Skeletal muscle satellite cell (primary cell): ENCODE measurements around the gene ATAD1.

Experiments
- H3K27me3 ChIP-seq: 2 replicates; pipeline ENCODE4 v1.7.0; 2013; ENCODE audit warnings: low read length; ENCODE audit not compliant: control insufficient read depth, insufficient read depth
- H3K36me3 ChIP-seq: 2 replicates; pipeline ENCODE4 v1.7.0; 2013; ENCODE audit warnings: mild to moderate bottlenecking, control low read depth, low read length; ENCODE audit not compliant: insufficient read depth
- H3K4me1 ChIP-seq: 2 replicates; pipeline ENCODE4 v1.7.0; 2013; ENCODE audit warnings: low read length; ENCODE audit not compliant: control insufficient read depth, insufficient read depth
- H3K4me2 ChIP-seq: 2 replicates; pipeline ENCODE4 v1.7.0; 2013; ENCODE audit warnings: mild to moderate bottlenecking, low read length
- H3K4me3 ChIP-seq: 2 replicates; pipeline ENCODE4 v1.7.0; 2013; ENCODE audit warnings: low read length
- H3K9ac ChIP-seq: 2 replicates; pipeline ENCODE4 v1.7.0; 2013; ENCODE audit warnings: mild to moderate bottlenecking, low read depth, low read length, moderate library complexity
- H3K9me3 ChIP-seq: replicated peaks from 2 replicates; pipeline ENCODE4 v1.7.0; 2013; ENCODE audit warnings: mild to moderate bottlenecking, control low read depth, low read length

The ATAD1 gene

DNA sequence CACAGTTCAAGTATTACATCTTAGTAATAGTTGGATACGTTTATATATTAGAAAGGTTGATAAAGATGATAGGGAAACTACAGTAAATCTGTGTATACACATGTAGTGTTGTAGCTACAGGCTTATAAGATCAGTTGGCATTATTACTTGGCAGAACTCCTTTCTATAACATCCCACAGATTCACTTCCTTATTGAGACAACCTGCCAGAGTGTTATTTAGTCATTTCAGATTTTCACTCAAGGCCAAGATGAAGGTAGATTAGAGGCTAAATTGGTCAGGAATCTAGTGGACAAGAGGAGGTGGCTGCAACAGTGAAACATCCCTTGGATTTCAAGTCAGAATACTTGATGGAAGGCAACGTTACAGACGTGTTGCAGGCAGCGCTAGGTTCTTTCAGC, 95.3 kb downstream of the ATAD1 start:
- peaks cover 6% of the 10 kb centered on the region for H3K36me3 ChIP-seq
- no peak overlapping the region for H3K4me3 ChIP-seq
- H3K4me1 ChIP-seq, result peaks cover 9% of the 10 kb centered on the region
- no peak overlapping the region for H3K9ac ChIP-seq
- H3K4me2 ChIP-seq, result no peak overlapping the region
- H3K9me3 ChIP-seq, result no peaks in the 10 kb centered on the region
- H3K27me3 ChIP-seq, result no peaks in the 10 kb centered on the region

GRCh38 chr10:87721781-87722180, 96.2 kb downstream of the ATAD1 start:
- Histone ChIP-seq H3K4me2 (no peak overlapping the region), H3K4me3 (no peak overlapping the region), H3K36me3 (peaks cover 6% of the 10 kb centered on the region), H3K9ac (no peak overlapping the region), H3K27me3 (no peaks in the 10 kb centered on the region), H3K9me3 (no peaks in the 10 kb centered on the region), H3K4me1 (peaks cover 9% of the 10 kb centered on the region)

GRCh38 chr10:87720665-87721064, 97.4 kb downstream of the ATAD1 start:
- Histone ChIP-seq H3K27me3 (no peaks in the 10 kb centered on the region), H3K4me1 (peaks cover 9% of the 10 kb centered on the region), H3K9me3 (no peaks in the 10 kb centered on the region), H3K9ac (no peak overlapping the region), H3K4me2 (no peak overlapping the region), H3K36me3 (peaks cover 9% of the 10 kb centered on the region), H3K4me3 (no peak overlapping the region)

GRCh38 chr10:87716348-87716670, 101.7 kb downstream of the ATAD1 start:
- Histone ChIP-seq H3K4me1 (no peaks in the 10 kb centered on the region), H3K9me3 (no peaks in the 10 kb centered on the region), H3K36me3 (peaks cover 36% of the 10 kb centered on the region), H3K4me3 (no peak overlapping the region), H3K27me3 (no peaks in the 10 kb centered on the region), H3K9ac (no peak overlapping the region), H3K4me2 (no peak overlapping the region)

- no peaks in the 10 kb centered on the region for H3K4me1 ChIP-seq
- peaks cover 40% of the 10 kb centered on the region for H3K36me3 ChIP-seq
- no peak overlapping the region for H3K4me2 ChIP-seq
- H3K9ac ChIP-seq, result no peak overlapping the region
- no peaks in the 10 kb centered on the region for H3K9me3 ChIP-seq
- H3K27me3 ChIP-seq, result no peaks in the 10 kb centered on the region
- H3K4me3 ChIP-seq, result no peak overlapping the region
Measured at GRCh38 chr10:87715552-87716347, 102.3 kb downstream of the ATAD1 start.

DNA sequence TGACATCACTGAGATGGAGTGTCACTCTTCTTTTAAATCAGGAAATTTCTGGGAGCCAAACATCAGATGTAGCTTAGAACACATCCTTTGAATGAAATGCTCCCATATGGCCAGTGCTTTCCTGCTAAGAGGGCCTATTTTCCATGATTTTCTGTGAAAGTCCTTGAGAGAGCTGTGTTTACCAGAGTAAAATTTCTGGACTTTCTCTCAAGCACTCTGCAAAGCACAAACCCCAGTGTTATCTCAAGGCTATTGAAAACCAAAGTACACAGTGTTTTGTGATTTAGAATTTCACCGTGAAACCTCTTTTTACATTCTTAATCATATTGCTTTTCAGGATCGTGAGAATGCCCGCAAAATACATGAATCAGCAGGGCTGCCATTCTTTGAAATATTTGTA, 104.3 kb downstream of the ATAD1 start:
- Histone ChIP-seq H3K27me3 (no peaks in the 10 kb centered on the region), H3K36me3 (peaks cover 49% of the 10 kb centered on the region), H3K9ac (no peak overlapping the region), H3K9me3 (no peaks in the 10 kb centered on the region), H3K4me1 (no peaks in the 10 kb centered on the region), H3K4me3 (no peak overlapping the region), H3K4me2 (no peak overlapping the region)

GRCh38 chr10:87712913-87713616, 105.0 kb downstream of the ATAD1 start:
- peaks cover 49% of the 10 kb centered on the region for H3K36me3 ChIP-seq
- no peak overlapping the region for H3K9ac ChIP-seq
- no peaks in the 10 kb centered on the region for H3K4me1 ChIP-seq
- no peak overlapping the region for H3K4me2 ChIP-seq
- no peaks in the 10 kb centered on the region for H3K27me3 ChIP-seq
- no peaks in the 10 kb centered on the region for H3K9me3 ChIP-seq
- H3K4me3 ChIP-seq, result no peak overlapping the region

DNA sequence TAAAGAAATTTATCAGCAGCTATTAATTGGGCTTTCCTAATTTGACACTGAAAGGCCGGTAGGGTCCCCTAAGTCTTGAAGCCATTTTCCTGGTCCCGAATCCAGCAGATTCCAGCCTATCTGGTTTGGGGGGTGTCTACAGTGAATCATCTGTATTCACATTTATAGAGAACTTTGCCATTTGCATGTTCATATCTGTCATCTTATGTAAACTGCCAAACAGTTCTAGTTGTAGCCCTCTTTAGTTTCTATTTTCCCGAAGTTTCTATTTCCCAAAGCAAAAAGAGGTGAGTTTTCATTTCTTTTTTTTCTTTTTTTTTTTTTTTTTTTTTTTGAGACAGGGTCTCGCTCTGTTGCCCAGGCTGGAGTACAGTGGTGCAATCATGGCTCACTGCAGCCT, 110.8 kb downstream of the ATAD1 start:
- Histone ChIP-seq H3K4me1 (peaks cover 10% of the 10 kb centered on the region), H3K9me3 (no peaks in the 10 kb centered on the region), H3K4me3 (no peak overlapping the region), H3K4me2 (no peak overlapping the region), H3K9ac (no peak overlapping the region), H3K36me3 (peaks cover 20% of the 10 kb centered on the region), H3K27me3 (no peaks in the 10 kb centered on the region)

GRCh38 chr10:87706731-87707130, 111.3 kb downstream of the ATAD1 start:
- Histone ChIP-seq H3K4me3 (no peak overlapping the region), H3K4me2 (no peak overlapping the region), H3K36me3 (peaks cover 16% of the 10 kb centered on the region), H3K9me3 (no peaks in the 10 kb centered on the region), H3K9ac (no peak overlapping the region), H3K27me3 (no peaks in the 10 kb centered on the region), H3K4me1 (peaks cover 12% of the 10 kb centered on the region)

GRCh38 chr10:87705339-87705738, 112.7 kb downstream of the ATAD1 start:
- peaks cover 9% of the 10 kb centered on the region for H3K36me3 ChIP-seq
- H3K9ac ChIP-seq, result no peak overlapping the region
- H3K4me2 ChIP-seq, result no peak overlapping the region

DNA sequence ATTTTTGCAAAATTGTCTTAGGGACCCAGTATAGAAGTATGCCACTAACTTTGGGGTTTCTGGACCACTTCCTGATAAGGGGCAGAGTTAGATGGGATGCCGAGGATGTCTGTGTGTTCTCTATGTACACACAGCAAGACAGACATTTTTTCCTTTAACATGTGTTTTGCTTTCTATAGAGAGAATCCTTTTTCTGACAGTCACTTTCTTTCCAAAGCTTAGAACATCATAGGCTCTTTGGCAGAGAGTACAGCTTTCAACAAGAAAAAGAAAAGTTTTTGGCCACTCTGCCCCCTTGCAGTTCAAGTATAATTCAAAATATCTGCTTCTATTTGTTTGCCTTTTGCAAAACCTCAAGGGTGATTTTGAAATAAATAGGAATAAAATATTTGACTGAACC, 114.3 kb downstream of the ATAD1 start:
- peaks cover 29% of the 10 kb centered on the region for H3K4me1 ChIP-seq
- no peak overlapping the region for H3K9ac ChIP-seq
- H3K27me3 ChIP-seq, result no peaks in the 10 kb centered on the region
- H3K4me3 ChIP-seq, result no peak overlapping the region
- no peaks in the 10 kb centered on the region for H3K36me3 ChIP-seq
- no peak overlapping the region for H3K4me2 ChIP-seq
- H3K9me3 ChIP-seq, result no peaks in the 10 kb centered on the region

More at GRCh38 chr10:87705339-87705738, 112.7 kb downstream of the ATAD1 start:
- peaks cover 21% of the 10 kb centered on the region for H3K4me1 ChIP-seq
- no peak overlapping the region for H3K4me3 ChIP-seq
- no peaks in the 10 kb centered on the region for H3K27me3 ChIP-seq
- H3K9me3 ChIP-seq, result no peaks in the 10 kb centered on the region

- Histone ChIP-seq H3K4me3 (no peak overlapping the region), H3K4me2 (no peak overlapping the region), H3K4me1 (peaks cover 29% of the 10 kb centered on the region), H3K9ac (no peak overlapping the region), H3K27me3 (no peaks in the 10 kb centered on the region), H3K9me3 (no peaks in the 10 kb centered on the region), H3K36me3 (no peaks in the 10 kb centered on the region)
Measured at GRCh38 chr10:87702973-87703294, 115.1 kb downstream of the ATAD1 start.
